GM12865 (cell line): Measurements from ENCODE around the gene STRN3.
"Not testable (repeated sequence)": the region's sequence is repeated elsewhere in the genome, so short reads cannot be mapped to it uniquely, and the experiment has no call there.

Experiments
- DNase-seq: peaks from one replicate; pipeline ENCODE4 v3.0.0; 2010; ENCODE audit warnings: low read depth
- H3K4me3 ChIP-seq: 2 replicates; pipeline ENCODE4 v1.5.1; 2011; ENCODE audit warnings: mild to moderate bottlenecking, low read depth, low read length, control low read depth
- CTCF ChIP-seq: IDR thresholded peaks from 2 replicates; pipeline ENCODE4 v1.5.1; 2011; ENCODE audit warnings: low read length, control low read depth, low read depth, inconsistent platforms; ENCODE audit not compliant: insufficient read depth; ENCODE audit errors: missing control alignments

The STRN3 gene

GRCh38 chr14:30906752-30907658 lies 119.2 kb downstream of the STRN3 start:
- peak; percentile 29 for TF ChIP-seq CTCF
- no peak overlapping the region for H3K4me3 ChIP-seq
- DNase-seq = peak; percentile 41

- DNase-seq = no peak
- no peak overlapping the region for H3K4me3 ChIP-seq
- TF ChIP-seq CTCF = no peak
These were observed 122.7 kb downstream of the STRN3 start for GRCh38 chr14:30903285-30904124.

- not testable (repeated sequence) for DNase-seq
These were observed 129.1 kb downstream of the STRN3 start for GRCh38 chr14:30897121-30897520.

GRCh38 chr14:30896435-30896834 lies 129.7 kb downstream of the STRN3 start:
- TF ChIP-seq CTCF = no peak
- no peak overlapping the region for H3K4me3 ChIP-seq
- DNase-seq = no peak

More at GRCh38 chr14:30897121-30897520, 129.1 kb downstream of the STRN3 start:
- not testable (repeated sequence) for H3K4me3 ChIP-seq

- no peak overlapping the region for H3K4me3 ChIP-seq
- DNase-seq = no peak
- TF ChIP-seq CTCF = no peak
These were observed 131.2 kb downstream of the STRN3 start for GRCh38 chr14:30894923-30895515.

- no peak overlapping the region for H3K4me3 ChIP-seq
- no peak for DNase-seq
- no peak for TF ChIP-seq CTCF
These were observed 132.4 kb downstream of the STRN3 start for GRCh38 chr14:30893819-30894218.

- no peak for DNase-seq
- no peak overlapping the region for H3K4me3 ChIP-seq
- TF ChIP-seq CTCF = no peak
These were observed 137.0 kb downstream of the STRN3 start for GRCh38 chr14:30889244-30889594.
